ENCODE data around the gene MTURN.
A peak's percentile ranks its signal among the peaks of the same experiment; 100 is the strongest.
"Not testable (repeated sequence)": the region's sequence is repeated elsewhere in the genome, so short reads cannot be mapped to it uniquely, and the experiment has no call there.

The MTURN gene

DNA sequence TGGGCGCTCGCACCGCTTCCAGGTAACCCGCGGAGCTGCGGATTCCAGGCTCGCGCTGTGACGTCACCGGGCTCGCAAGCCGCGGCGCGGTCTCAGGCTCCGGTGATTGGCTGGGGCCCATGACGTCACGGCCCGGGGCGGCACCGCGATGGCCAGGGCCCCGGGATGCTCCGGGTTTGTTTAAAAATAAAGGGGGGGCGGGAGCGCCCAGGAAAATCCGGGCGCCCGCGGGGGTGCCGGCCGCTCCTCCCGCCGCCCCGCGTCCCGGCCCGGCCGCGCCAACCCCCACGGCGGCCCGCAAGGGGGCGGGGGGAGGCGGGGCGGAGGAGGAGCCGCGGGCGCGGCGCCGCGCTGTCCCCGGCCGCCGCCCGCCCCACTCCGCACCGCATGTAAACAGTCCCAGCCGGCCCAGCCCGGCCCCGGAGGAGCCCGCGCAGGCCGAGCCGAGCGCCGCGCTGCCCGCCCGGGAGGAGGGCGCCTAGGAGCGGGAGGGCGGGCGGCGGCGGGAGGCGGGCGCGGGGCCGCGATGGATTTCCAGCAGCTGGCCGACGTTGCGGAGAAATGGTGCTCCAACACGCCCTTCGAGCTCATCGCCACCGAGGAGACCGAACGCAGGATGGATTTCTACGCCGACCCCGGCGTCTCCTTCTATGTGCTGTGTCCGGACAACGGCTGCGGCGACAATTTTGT, at the start of gene MTURN:
Gene MTURN (plus strand): TSS at position 376 of the 690 bp plus-strand sequence. CDS start 151 bp downstream, at position 527.
- no peaks in the 10 kb centered on the region for H3K27me3 ChIP-seq (ENCODE audit: control insufficient read depth in 5 of 5, insufficient read depth in 4 of 5, low read length in 5 of 5)
- H3K9me3 ChIP-seq (ENCODE audit: control insufficient read depth in 5 of 5, low read length in 5 of 5), result no peaks in the 10 kb centered on the region
- H3K4me1 ChIP-seq (ENCODE audit: control insufficient read depth in 5 of 5, insufficient read depth in 5 of 5, low read length in 5 of 5), result peaks cover 13 to 75% (median 65%) of the 10 kb centered on the region in 5 donors
- H3K27ac ChIP-seq (ENCODE audit: low read depth, low read length), result peak within 1 kb of the TSS; percentile 97
- peak within 1 kb of the TSS; percentile 73 to 96 (median 93) for H3K9ac ChIP-seq (ENCODE audit: low read length in 5 of 5)
- peak within 1 kb of the TSS; percentile 79 to 98 (median 94) for H3K4me3 ChIP-seq (ENCODE audit: low read depth in 1 of 5, low read length in 5 of 5)
- peaks cover 0 to 4% (median 0%) of the 10 kb centered on the region in 5 donors for H3K36me3 ChIP-seq (ENCODE audit: control insufficient read depth in 5 of 5, insufficient read depth in 5 of 5, low read length in 5 of 5)

DNA sequence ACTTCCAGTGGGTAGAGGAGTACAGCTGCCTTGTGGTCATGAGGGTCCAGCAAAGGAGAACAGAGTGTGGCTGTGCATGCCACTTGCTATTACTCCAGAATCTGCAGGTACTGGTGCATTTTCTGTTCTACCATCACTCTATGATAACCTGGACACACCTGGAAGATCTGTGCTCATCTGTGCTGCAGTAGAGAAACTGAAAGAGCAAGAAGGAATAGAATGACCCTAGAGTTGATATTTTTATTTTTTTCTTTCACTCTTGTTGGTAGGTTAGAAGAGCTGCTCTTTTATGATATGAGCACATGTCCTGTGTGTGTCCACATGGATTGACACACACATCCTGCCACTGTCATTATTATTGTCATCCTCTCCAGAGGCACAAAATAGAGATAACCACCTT, 48.3 kb upstream of the MTURN start:
- Histone ChIP-seq H3K9me3 (ENCODE audit: control insufficient read depth in 5 of 5, low read length in 5 of 5) (no peaks in the 10 kb centered on the region), H3K4me3 (ENCODE audit: low read depth in 1 of 5, low read length in 5 of 5) (no peak overlapping the region), H3K36me3 (ENCODE audit: control insufficient read depth in 5 of 5, insufficient read depth in 5 of 5, low read length in 5 of 5) (peaks cover 0 to 2% (median 0%) of the 10 kb centered on the region in 5 donors), H3K27ac (ENCODE audit: low read depth, low read length) (no peak overlapping the region), H3K4me1 (ENCODE audit: control insufficient read depth in 5 of 5, insufficient read depth in 5 of 5, low read length in 5 of 5) (peaks cover 0 to 10% (median 0%) of the 10 kb centered on the region in 5 donors), H3K9ac (ENCODE audit: low read length in 5 of 5) (no peak overlapping the region), H3K27me3 (ENCODE audit: control insufficient read depth in 5 of 5, insufficient read depth in 4 of 5, low read length in 5 of 5) (no peaks in the 10 kb centered on the region)

DNA sequence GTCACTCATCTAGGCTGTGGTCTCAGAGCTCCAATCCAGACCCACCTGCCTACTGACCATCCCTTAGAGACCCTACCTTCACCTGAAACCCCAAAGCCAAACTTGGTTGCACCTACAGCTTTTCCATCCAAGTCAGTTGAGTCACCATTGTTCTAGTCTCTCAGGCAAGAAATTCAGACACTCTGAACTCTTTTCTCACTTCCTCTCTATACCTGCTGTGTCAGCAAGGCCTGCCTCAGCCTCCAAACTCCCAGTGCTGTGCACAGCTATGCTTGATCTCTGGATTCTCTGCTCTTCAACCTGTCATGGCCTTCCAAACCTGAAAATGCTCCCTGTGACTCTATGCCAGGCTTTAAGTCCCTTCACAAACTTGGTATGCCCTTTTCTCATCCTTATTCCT, 47.4 kb upstream of the MTURN start:
- Histone ChIP-seq H3K9me3 (ENCODE audit: control insufficient read depth in 5 of 5, low read length in 5 of 5) (no peaks in the 10 kb centered on the region), H3K4me3 (ENCODE audit: low read depth in 1 of 5, low read length in 5 of 5) (no peak overlapping the region), H3K4me1 (ENCODE audit: control insufficient read depth in 5 of 5, insufficient read depth in 5 of 5, low read length in 5 of 5) (peaks cover 3 to 18% (median 8%) of the 10 kb centered on the region in 5 donors), H3K9ac (ENCODE audit: low read length in 5 of 5) (no peak overlapping the region), H3K27ac (ENCODE audit: low read depth, low read length) (no peak overlapping the region), H3K27me3 (ENCODE audit: control insufficient read depth in 5 of 5, insufficient read depth in 4 of 5, low read length in 5 of 5) (no peaks in the 10 kb centered on the region), H3K36me3 (ENCODE audit: control insufficient read depth in 5 of 5, insufficient read depth in 5 of 5, low read length in 5 of 5) (no peaks in the 10 kb centered on the region)

DNA sequence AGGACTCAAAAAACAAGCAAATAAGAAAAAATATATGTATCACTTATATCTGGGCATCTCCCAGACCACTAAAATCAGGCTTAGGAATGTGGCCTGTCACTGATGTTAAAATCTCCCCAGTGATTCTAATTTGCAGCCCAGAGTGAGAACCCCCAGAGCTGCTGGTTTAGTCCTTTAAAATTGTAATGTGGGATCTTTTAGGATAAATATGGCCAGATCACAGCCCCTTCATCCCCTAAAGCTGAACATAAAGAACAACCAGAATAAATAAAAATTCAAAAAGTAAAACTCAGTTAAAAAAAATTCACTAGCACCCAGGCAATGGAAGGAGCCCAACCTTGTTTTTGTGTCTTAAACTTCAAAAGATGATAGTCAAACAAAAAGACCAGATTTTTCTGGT, 46.4 kb upstream of the MTURN start:
- H3K4me3 ChIP-seq (ENCODE audit: low read depth in 1 of 5, low read length in 5 of 5), result no peak overlapping the region
- peaks cover 5 to 28% (median 17%) of the 10 kb centered on the region in 5 donors for H3K4me1 ChIP-seq (ENCODE audit: control insufficient read depth in 5 of 5, insufficient read depth in 5 of 5, low read length in 5 of 5)
- no peaks in the 10 kb centered on the region for H3K36me3 ChIP-seq (ENCODE audit: control insufficient read depth in 5 of 5, insufficient read depth in 5 of 5, low read length in 5 of 5)
- no peaks in the 10 kb centered on the region for H3K9me3 ChIP-seq (ENCODE audit: control insufficient read depth in 5 of 5, low read length in 5 of 5)
- no peaks in the 10 kb centered on the region for H3K27me3 ChIP-seq (ENCODE audit: control insufficient read depth in 5 of 5, insufficient read depth in 4 of 5, low read length in 5 of 5)
- H3K9ac ChIP-seq (ENCODE audit: low read length in 5 of 5), result no peak overlapping the region
- H3K27ac ChIP-seq (ENCODE audit: low read depth, low read length), result no peak overlapping the region

DNA sequence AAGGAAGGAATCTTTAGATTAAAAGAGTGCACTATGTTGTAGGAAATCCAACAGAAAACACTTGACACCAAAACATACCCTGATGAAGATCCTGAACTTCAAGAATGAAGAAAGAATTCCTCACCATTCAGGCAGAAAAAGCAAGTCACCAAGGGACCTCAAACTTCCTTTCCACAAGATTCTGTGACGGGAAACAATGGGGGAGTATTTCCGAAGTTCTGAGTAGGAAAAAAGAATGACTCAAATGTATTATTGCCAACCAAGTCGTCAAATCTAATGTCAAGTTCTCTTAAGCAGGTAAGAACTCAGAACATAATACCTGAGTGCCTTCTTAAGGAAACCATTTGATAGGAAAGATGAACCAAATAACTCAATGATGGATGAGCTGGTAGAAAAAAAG, 44.7 kb upstream of the MTURN start:
- Histone ChIP-seq H3K36me3 (ENCODE audit: control insufficient read depth in 5 of 5, insufficient read depth in 5 of 5, low read length in 5 of 5) (no peaks in the 10 kb centered on the region), H3K4me1 (ENCODE audit: control insufficient read depth in 5 of 5, insufficient read depth in 5 of 5, low read length in 5 of 5) (peaks cover 8 to 35% (median 23%) of the 10 kb centered on the region in 5 donors), H3K9ac (ENCODE audit: low read length in 5 of 5) (no peak overlapping the region), H3K9me3 (ENCODE audit: control insufficient read depth in 5 of 5, low read length in 5 of 5) (no peaks in the 10 kb centered on the region), H3K27ac (ENCODE audit: low read depth, low read length) (no peak overlapping the region), H3K4me3 (ENCODE audit: low read depth in 1 of 5, low read length in 5 of 5) (no peak overlapping the region), H3K27me3 (ENCODE audit: control insufficient read depth in 5 of 5, insufficient read depth in 4 of 5, low read length in 5 of 5) (no peaks in the 10 kb centered on the region)

DNA sequence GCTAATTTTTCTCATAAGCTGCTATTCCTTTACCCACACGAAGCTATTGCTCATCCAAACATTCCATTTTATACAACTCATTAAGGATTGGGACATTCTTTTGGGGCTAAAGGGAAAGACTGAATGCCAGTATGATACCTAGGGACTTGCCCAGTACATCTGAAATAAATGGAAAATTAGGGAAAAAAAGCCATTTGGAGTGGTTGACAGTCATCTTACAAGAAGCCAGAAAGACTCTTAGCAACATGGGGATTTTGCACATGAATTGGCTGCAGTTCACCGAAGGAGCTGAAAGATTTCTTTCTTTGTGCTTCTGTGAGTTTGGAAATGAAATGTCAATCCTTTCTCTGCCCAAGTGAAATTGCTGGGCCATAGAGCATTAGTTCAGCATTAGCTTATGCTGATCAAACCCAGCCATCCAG, 43.3 kb upstream of the MTURN start:
- peak overlapping the region; percentile 87 for H3K27ac ChIP-seq (ENCODE audit: low read depth, low read length)
- H3K4me3 ChIP-seq (ENCODE audit: low read depth in 1 of 5, low read length in 5 of 5), result no peak overlapping the region
- no peaks in the 10 kb centered on the region for H3K9me3 ChIP-seq (ENCODE audit: control insufficient read depth in 5 of 5, low read length in 5 of 5)
- no peaks in the 10 kb centered on the region for H3K36me3 ChIP-seq (ENCODE audit: control insufficient read depth in 5 of 5, insufficient read depth in 5 of 5, low read length in 5 of 5)
- H3K9ac ChIP-seq (ENCODE audit: low read length in 5 of 5), result peak overlapping the region in 3 of 5 donors; percentile 51 to 87 (median 62)
- peaks cover 8 to 35% (median 23%) of the 10 kb centered on the region in 5 donors for H3K4me1 ChIP-seq (ENCODE audit: control insufficient read depth in 5 of 5, insufficient read depth in 5 of 5, low read length in 5 of 5)
- H3K27me3 ChIP-seq (ENCODE audit: control insufficient read depth in 5 of 5, insufficient read depth in 4 of 5, low read length in 5 of 5), result no peaks in the 10 kb centered on the region

DNA sequence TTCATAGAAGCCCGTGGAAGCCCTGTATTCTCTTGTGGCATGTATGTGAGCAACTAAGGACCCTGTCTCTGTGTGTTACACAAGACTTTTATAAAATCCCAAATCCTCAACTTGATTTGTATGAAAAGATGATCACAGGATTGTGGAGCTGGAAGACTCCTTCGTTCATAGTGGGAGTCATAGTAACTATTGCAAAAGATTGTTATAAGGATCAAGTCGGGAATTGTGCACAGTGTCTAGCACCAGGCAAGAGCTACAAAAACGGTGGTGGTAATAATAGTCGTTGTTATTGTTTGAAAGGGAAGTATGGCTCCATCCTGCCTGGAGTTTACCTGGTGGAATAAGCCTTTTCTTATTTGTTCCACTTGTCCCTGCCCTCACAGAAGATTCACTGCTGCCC, 42.8 kb upstream of the MTURN start:
- no peak overlapping the region for H3K4me3 ChIP-seq (ENCODE audit: low read depth in 1 of 5, low read length in 5 of 5)
- no peaks in the 10 kb centered on the region for H3K27me3 ChIP-seq (ENCODE audit: control insufficient read depth in 5 of 5, insufficient read depth in 4 of 5, low read length in 5 of 5)
- H3K9ac ChIP-seq (ENCODE audit: low read length in 5 of 5), result peak overlapping the region in 4 of 5 donors; percentile 51 to 86 (median 57)
- no peaks in the 10 kb centered on the region for H3K9me3 ChIP-seq (ENCODE audit: control insufficient read depth in 5 of 5, low read length in 5 of 5)
- H3K27ac ChIP-seq (ENCODE audit: low read depth, low read length), result peak overlapping the region; percentile 87
- H3K36me3 ChIP-seq (ENCODE audit: control insufficient read depth in 5 of 5, insufficient read depth in 5 of 5, low read length in 5 of 5), result no peaks in the 10 kb centered on the region
- H3K4me1 ChIP-seq (ENCODE audit: control insufficient read depth in 5 of 5, insufficient read depth in 5 of 5, low read length in 5 of 5), result peaks cover 8 to 35% (median 23%) of the 10 kb centered on the region in 5 donors

DNA sequence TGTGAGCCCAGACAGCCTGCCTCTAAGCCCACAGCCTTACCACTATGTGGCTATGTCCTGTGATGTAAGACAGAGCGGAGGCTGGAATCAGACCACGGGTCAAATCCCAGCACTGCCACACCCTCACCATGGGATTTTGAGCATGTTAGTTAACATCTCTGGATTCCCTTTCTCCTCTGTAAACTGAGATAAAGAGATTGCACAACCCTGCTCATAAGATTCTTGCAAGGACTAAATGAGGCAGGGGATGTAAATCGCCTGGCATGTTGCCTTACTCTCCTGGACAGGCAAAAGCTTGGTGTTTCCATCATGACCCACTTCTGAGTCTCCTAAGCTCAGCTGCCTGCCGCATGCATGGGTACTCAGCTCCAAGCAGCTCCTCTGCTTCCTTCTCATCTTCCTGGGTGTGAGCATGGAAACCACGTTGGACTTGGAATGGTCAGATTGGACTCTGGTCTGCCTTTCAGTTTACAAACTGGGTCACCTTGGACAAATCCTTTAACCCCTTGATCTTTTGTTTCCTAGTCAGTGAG, 41.3 kb upstream of the MTURN start:
- peak overlapping the region; percentile 87 for H3K27ac ChIP-seq (ENCODE audit: low read depth, low read length)
- H3K9ac ChIP-seq (ENCODE audit: low read length in 5 of 5), result peak overlapping the region in 3 of 5 donors; percentile 29 to 86 (median 62)
- no peaks in the 10 kb centered on the region for H3K9me3 ChIP-seq (ENCODE audit: control insufficient read depth in 5 of 5, low read length in 5 of 5)
- H3K4me3 ChIP-seq (ENCODE audit: low read depth in 1 of 5, low read length in 5 of 5), result no peak overlapping the region
- no peaks in the 10 kb centered on the region for H3K36me3 ChIP-seq (ENCODE audit: control insufficient read depth in 5 of 5, insufficient read depth in 5 of 5, low read length in 5 of 5)
- H3K27me3 ChIP-seq (ENCODE audit: control insufficient read depth in 5 of 5, insufficient read depth in 4 of 5, low read length in 5 of 5), result no peaks in the 10 kb centered on the region
- H3K4me1 ChIP-seq (ENCODE audit: control insufficient read depth in 5 of 5, insufficient read depth in 5 of 5, low read length in 5 of 5), result peaks cover 8 to 29% (median 23%) of the 10 kb centered on the region in 5 donors

DNA sequence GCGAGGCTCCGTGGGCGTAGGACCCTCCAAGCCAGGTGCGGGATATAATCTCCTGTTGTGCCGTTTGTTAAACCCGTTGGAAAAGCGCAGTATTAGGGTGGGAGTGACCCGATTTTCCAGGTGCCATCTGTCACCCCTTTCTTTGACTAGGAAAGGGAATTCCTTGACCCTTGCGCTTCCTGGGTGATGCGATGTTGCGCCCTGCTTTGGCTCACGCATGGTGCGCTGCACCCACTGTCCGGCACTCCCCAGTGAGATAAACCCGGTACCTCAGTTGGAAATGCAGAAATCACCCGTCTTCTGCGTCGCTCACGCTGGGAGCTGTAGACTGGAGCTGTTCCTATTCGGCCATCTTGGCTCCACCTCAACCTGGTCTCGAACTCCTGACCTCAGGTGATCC, 36.2 kb upstream of the MTURN start:
- not testable (repeated sequence) for H3K9me3 ChIP-seq (ENCODE audit: control insufficient read depth in 5 of 5, low read length in 5 of 5); H3K27ac ChIP-seq (ENCODE audit: low read depth, low read length); H3K27me3 ChIP-seq (ENCODE audit: control insufficient read depth in 5 of 5, insufficient read depth in 4 of 5, low read length in 5 of 5); H3K36me3 ChIP-seq (ENCODE audit: control insufficient read depth in 5 of 5, insufficient read depth in 5 of 5, low read length in 5 of 5); H3K4me1 ChIP-seq (ENCODE audit: control insufficient read depth in 5 of 5, insufficient read depth in 5 of 5, low read length in 5 of 5); H3K4me3 ChIP-seq (ENCODE audit: low read depth in 1 of 5, low read length in 5 of 5); H3K9ac ChIP-seq (ENCODE audit: low read length in 5 of 5)

DNA sequence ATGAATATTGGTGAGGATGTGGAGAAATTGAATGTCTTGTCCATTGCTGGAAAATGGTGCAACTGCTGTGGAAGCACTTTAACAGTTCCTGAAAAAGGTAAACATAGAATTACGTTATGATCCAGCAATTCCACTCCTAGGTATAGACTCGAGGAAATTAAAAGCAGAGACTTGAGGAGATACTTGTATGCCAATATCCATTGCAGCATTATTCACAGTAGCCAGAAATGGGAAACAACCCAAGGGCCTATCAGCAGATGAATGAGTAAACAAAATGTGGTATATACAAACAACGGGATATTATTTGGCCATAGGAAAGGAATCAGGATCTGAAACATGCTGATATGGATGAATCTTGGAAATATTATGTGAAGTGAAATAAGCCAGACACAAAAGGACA, 32.5 kb upstream of the MTURN start:
- H3K4me3 ChIP-seq (ENCODE audit: low read depth in 1 of 5, low read length in 5 of 5), result no peak overlapping the region

More for the DNA sequence above, 32.5 kb upstream of the MTURN start:
- Histone ChIP-seq H3K36me3 (ENCODE audit: control insufficient read depth in 5 of 5, insufficient read depth in 5 of 5, low read length in 5 of 5) (no peaks in the 10 kb centered on the region), H3K4me1 (ENCODE audit: control insufficient read depth in 5 of 5, insufficient read depth in 5 of 5, low read length in 5 of 5) (no peaks in the 10 kb centered on the region), H3K9ac (ENCODE audit: low read length in 5 of 5) (no peak overlapping the region), H3K9me3 (ENCODE audit: control insufficient read depth in 5 of 5, low read length in 5 of 5) (no peaks in the 10 kb centered on the region), H3K27ac (ENCODE audit: low read depth, low read length) (no peak overlapping the region), H3K27me3 (ENCODE audit: control insufficient read depth in 5 of 5, insufficient read depth in 4 of 5, low read length in 5 of 5) (no peaks in the 10 kb centered on the region)

Data from subcutaneous abdominal adipose tissue (tissue), 5 donors.